ENCODE data around the gene ZDHHC21.

GRCh38 chr9:14674630-14675029 lies 18.6 kb downstream of the ZDHHC21 start:
- TF ChIP-seq MAX (IDR thresholded peaks at IDR 0.05), result no peak
- TF ChIP-seq TAF1 (IDR thresholded peaks at IDR 0.05; ENCODE audit: low read depth), result no peak
- no peak for TF ChIP-seq EP300 (IDR thresholded peaks at IDR 0.05; ENCODE audit: borderline replicate concordance)
- no peak for TF ChIP-seq RAD21 (IDR thresholded peaks at IDR 0.05; ENCODE audit: low read depth)
- no peak for TF ChIP-seq EGR1 (IDR thresholded peaks at IDR 0.05)
- TF ChIP-seq REST (IDR thresholded peaks at IDR 0.05; ENCODE audit: low read depth), result no peak
- TF ChIP-seq YY1 (IDR thresholded peaks at IDR 0.05; ENCODE audit: low read depth), result no peak
- TF ChIP-seq NFIC (IDR thresholded peaks at IDR 0.05), result no peak
- no peak for TF ChIP-seq ZBTB7A (IDR thresholded peaks at IDR 0.05; ENCODE audit: low read depth)

Measured in Ishikawa (cell line).